Keratinocyte (primary cell): ENCODE measurements around the gene SLC9A3.

ENCODE experiments used
- CTCF ChIP-seq, 3 experiments: IDR thresholded peaks in 1 of 3; conservative IDR thresholded peaks in 1 of 3; optimal IDR thresholded peaks in 1 of 3; 2 replicates in 2 of 3; 3 replicates in 1 of 3; pipeline versions ENCODE3 to v1.5.1; 2011; ENCODE audit warnings: low read length in 3 of 3, mild to moderate bottlenecking in 3 of 3, moderate library complexity in 2 of 3, control low read depth in 1 of 3, inconsistent platforms in 1 of 3; ENCODE audit not compliant: insufficient read depth in 2 of 3; ENCODE audit errors: extremely low read depth in 1 of 3
- EZH2 ChIP-seq: IDR thresholded peaks from one replicate; pipeline ENCODE4 v1.6.1; 2012; ENCODE audit warnings: inconsistent platforms, mild to moderate bottlenecking, low read length, moderate library complexity

GRCh38 chr5:474840-475661 is 49.2 kb downstream of the SLC9A3 start:
- TF ChIP-seq EZH2 (no peak), CTCF (optimal IDR thresholded peaks at IDR 0.05 in 1 of 3, IDR thresholded peaks at IDR 0.05 in 1 of 3, conservative IDR thresholded peaks at IDR 0.05 in 1 of 3; ENCODE audit: extremely low read depth in 1 of 3, insufficient read depth in 2 of 3, low read length in 3 of 3) (no peak)
